HG03575 (cell line): Measurements from ENCODE around the gene CLCN4.

ENCODE experiments used
- ATAC-seq: cut with Tn5 transposase; IDR thresholded peaks from one replicate; pipeline ENCODE4 v1.9.1; 2021; ENCODE audit not compliant: unreplicated experiment, insufficient number of reproducible peaks, low FRiP score; ENCODE audit errors: extremely low read depth

The CLCN4 gene

GRCh38 chrX:10156199-10157031, at the start of gene CLCN4:
Gene CLCN4 (plus strand): TSS chrX:10156975. CDS start chrX:10185033, 28,058 bp downstream.
- no peak for ATAC-seq

GRCh38 chrX:10107483-10107882, 49.3 kb upstream of the CLCN4 start:
- ATAC-seq, result no peak

- ATAC-seq, result no peak
Observed at GRCh38 chrX:10108288-10108687, 48.5 kb upstream of the CLCN4 start.

GRCh38 chrX:10109695-10110094, 47.1 kb upstream of the CLCN4 start:
- no peak for ATAC-seq

GRCh38 chrX:10110316-10110935, 46.3 kb upstream of the CLCN4 start:
- no peak for ATAC-seq

- ATAC-seq, result no peak
Observed at GRCh38 chrX:10110984-10111363, 45.8 kb upstream of the CLCN4 start.

- ATAC-seq, result no peak
Observed at GRCh38 chrX:10111364-10112148, 45.2 kb upstream of the CLCN4 start.

GRCh38 chrX:10112510-10112909, 44.3 kb upstream of the CLCN4 start:
- no peak for ATAC-seq

GRCh38 chrX:10115082-10115481, 41.7 kb upstream of the CLCN4 start:
- ATAC-seq, result no peak

- ATAC-seq, result no peak
Observed at GRCh38 chrX:10117301-10117700, 39.5 kb upstream of the CLCN4 start.

GRCh38 chrX:10117864-10118377, 38.9 kb upstream of the CLCN4 start:
- no peak for ATAC-seq

- ATAC-seq, result no peak
Observed at GRCh38 chrX:10118530-10118929, 38.2 kb upstream of the CLCN4 start.

- peak; percentile 54 for ATAC-seq
Observed at GRCh38 chrX:10119399-10119990, 37.3 kb upstream of the CLCN4 start.

GRCh38 chrX:10120331-10120730, 36.4 kb upstream of the CLCN4 start:
- ATAC-seq, result no peak

GRCh38 chrX:10120828-10121227, 35.9 kb upstream of the CLCN4 start:
- no peak for ATAC-seq

GRCh38 chrX:10121787-10122186, 35.0 kb upstream of the CLCN4 start:
- no peak for ATAC-seq

- ATAC-seq, result no peak
Observed at GRCh38 chrX:10124506-10125247, 32.1 kb upstream of the CLCN4 start.

GRCh38 chrX:10125248-10125615, 31.5 kb upstream of the CLCN4 start:
- no peak for ATAC-seq

GRCh38 chrX:10126044-10126443, 30.7 kb upstream of the CLCN4 start:
- no peak for ATAC-seq
